GM21825 (cell line): ENCODE measurements around the gene FAM13A.
"Not testable (repeated sequence)": the region's sequence is repeated elsewhere in the genome, so short reads cannot be mapped to it uniquely, and the experiment has no call there.

ENCODE experiments used
- ATAC-seq: cut with Tn5 transposase; IDR thresholded peaks from one replicate; pipeline ENCODE4 v1.9.1; 2021; ENCODE audit warnings: mild to moderate bottlenecking, moderate library complexity; ENCODE audit not compliant: unreplicated experiment

Gene FAM13A

DNA sequence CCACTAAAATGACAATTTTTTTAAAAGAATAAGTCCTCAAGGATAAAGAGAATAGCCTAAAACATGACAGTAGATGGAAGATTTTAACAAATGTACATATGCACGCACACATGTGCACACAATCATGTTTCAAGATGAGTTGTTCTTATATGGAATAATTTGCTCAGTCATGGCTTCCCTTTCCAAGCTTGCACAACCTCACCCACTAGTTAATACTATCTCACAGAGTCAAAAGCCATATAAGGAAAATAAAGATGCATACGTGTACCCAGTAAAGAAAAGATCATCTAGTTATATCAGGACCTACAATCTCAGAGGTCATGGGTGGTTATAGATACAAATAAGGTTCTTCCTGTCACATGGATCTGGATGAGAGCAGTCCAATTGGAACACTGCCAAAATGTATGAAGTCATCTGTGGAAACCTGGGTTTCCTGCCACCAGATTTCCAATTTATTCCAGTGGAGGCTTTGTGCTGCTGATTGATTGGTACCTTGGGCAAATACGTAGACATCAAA is 56.1 kb downstream of the FAM13A start:
- no peak for ATAC-seq

- ATAC-seq, result no peak
Observed at GRCh38 chr4:89000382-89000781, 56.6 kb downstream of the FAM13A start.

DNA sequence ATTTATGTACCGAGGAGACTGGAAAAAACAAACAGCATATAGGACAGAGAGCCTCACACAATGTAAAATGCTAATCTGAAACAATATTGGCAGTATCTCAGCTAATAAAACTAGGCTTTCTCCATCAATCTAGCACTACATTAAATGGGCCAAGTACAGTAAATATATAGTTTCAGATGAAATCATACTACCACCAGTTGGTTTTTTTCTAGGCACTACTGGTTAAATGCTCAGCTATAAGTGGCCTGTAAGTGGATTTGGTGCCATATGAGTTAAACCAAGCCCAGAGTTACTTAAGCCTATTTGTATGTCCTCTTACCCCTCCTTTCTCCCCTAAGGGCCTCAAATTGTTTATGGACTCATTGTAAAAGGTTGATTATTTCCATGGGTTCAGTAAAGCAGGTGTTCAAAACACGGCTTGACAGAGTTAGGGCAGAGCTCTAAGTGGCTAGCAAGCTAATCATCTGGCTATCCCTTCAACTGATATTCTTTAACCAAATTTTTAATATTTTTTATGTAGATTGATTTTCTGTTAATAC is 57.5 kb downstream of the FAM13A start:
- ATAC-seq, result no peak

DNA sequence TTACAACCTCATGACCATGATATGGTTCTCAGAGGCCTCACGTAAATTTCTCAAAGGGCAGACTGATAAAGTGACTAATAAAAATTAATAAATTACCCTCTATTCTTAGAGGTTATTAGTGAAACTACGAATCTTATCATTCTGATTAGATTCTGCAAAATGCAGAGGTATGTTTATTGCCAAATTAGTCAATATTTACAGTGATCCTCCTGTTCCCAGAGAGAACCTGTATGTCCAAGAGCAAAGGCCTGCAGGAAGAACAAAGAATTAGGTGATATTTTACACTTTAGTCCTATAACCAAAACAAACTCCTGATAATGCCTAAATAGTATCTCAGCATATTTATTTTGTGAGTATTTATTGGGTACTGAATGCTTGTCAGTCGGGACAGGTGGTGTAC is 58.1 kb downstream of the FAM13A start:
- ATAC-seq, result no peak

DNA sequence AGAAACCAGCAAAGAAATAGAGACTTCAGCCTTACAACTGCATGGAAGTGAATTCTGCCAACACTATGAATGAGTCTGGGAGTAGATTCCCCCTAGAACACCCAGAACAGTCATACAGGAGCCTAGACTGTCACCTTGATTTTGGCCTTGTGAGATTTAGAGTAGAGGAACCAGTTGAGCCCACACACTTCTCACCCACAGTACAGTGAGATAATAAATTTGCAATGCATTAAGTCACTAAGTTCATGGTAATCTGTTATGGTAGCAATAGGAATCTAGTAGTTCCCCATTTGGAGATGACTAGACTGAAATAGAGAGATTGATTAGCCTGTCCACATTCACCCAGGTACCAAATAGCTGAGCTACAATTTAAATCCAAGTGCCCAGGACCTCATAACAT is 59.0 kb downstream of the FAM13A start:
- no peak for ATAC-seq

DNA sequence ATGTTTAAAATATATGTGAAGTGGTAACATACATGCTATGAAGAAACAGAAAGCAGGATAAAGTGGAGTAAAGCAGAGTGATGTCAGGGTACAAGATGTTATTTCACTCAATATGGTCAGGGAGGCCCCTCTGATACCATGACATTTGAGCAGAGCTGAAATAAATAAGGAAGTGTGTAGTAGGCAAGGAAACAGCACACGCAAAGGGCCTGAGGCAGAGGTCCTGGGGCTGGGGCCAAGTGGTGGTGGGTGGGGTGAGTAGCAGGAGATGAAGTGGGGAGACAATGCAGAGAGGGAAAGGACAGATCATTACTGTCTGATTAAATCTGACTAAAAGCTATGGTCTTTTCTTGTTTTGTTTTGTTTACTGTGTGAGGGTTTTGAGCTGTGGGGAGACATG is 61.1 kb downstream of the FAM13A start:
- ATAC-seq, result no peak

DNA sequence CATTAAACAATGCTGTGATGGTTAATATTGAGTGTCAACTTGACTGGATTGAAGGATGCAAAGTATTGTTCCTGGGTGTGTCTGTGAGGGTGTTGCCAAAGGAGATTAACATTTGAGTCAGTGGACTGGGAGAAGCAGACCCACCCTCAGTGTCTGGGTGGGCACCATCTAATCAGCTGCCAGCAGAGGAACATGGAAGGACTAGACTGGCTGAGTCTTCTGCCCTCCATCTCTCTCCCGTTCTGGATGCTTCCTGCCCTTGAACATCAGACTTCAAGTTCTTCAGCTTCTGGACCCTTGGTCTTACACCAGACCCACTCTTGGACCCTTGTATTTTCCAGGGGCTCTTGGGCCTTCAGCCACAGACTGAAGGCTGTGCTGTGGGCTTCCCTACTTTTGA is 61.7 kb downstream of the FAM13A start:
- ATAC-seq, result not testable (repeated sequence)

GRCh38 chr4:88993246-88993645 is 63.7 kb downstream of the FAM13A start:
- no peak for ATAC-seq

DNA sequence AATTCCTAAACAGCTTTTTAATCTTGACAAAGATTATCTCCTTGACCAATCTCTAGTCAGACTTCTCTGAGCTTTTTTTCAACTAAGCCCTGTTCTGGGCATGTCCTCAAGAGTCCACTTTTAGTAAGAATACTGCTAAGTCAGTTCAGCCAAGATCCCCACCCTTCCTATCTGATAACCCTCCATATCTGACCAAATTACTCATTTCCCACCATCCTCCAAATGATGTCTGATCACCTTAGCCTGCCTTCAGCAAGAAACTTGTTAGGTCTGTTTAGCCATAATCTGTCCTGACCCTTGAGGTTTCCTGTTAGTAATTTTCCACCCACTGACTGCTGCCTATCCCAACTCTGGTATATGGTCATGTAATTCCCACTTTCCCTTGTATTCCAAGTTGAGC is 65.2 kb downstream of the FAM13A start:
- ATAC-seq, result no peak

GRCh38 chr4:88989990-88990389 is 67.0 kb downstream of the FAM13A start:
- ATAC-seq, result no peak

- no peak for ATAC-seq
Observed at GRCh38 chr4:88985088-88985773, 71.8 kb downstream of the FAM13A start.

- ATAC-seq, result no peak
Observed at GRCh38 chr4:88982757-88983156, 74.2 kb downstream of the FAM13A start.

DNA sequence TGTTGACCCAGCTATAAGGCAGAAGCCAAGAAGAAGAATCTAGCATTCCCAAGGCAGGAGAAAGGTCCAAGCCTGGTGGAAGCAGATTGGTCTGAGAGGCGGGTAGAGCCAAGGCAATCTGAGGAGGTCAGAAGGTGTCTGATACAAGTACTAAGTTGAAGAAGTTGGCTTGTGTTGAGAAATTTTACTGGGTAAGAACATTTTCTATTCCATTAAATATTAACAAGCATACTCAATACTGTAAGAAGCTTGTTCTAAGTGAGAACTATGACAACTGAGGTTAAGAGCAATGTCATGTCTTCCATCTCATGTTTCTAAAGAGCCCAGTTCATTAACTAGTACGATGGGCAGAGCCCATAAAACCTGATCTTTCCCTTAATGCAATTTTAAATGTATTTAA is 75.0 kb downstream of the FAM13A start:
- peak; percentile 75 for ATAC-seq

DNA sequence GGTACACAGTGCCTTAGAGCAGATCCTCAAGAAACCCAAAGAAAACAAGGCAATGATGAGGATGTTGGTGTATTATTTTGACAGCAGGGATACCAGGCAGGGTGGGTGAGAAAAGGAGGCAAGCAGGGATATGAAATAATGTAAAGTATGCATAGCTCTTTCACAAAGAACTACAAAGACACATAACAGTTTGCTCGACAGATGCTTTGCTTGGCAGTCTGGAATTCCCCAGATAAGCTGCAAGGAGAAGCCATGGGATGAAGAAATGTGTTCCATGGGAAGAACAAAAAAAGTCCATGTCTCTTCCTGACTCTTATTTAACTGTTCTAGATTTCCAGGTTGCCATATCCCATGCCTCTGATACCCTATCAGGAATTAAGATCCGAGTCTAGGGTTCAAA is 75.4 kb downstream of the FAM13A start:
- no peak for ATAC-seq

- ATAC-seq, result no peak
Observed at GRCh38 chr4:88979276-88979675, 77.7 kb downstream of the FAM13A start.

DNA sequence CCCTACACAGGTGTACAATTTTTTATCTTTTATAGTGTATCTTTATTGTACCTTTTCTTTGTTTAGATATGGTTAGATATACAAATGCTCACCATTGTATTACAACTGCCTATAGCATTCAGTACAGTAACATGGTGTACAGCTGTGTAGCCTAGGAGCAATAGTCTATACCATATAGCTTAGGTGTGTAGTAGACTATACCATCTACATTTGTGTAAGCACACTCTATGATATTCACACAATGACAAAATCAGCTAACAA is 80.3 kb downstream of the FAM13A start:
- ATAC-seq, result no peak

GRCh38 chr4:88975958-88976774 is 80.8 kb downstream of the FAM13A start:
- ATAC-seq, result no peak

DNA sequence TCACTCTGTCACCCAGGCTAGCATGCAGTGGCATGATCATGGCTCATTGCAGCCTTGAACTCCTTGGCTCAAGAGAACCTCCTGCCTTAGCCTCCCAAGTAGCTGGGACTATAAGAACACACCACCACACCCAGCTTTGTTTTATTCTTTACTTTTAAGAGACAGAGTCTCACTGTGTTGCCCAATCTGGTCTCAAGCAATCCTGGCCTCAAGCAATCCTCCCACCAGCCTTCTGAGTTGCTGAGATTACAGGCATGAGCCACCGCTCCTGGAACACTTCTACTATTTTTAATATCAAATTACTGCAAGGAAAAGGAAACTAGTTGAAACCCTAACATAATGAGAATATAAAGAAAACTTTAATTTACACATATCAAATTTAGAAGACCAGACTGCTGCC is 85.4 kb downstream of the FAM13A start:
- ATAC-seq, result no peak

- ATAC-seq, result no peak
Observed at GRCh38 chr4:88969746-88970145, 87.2 kb downstream of the FAM13A start.

GRCh38 chr4:88969271-88969670 is 87.7 kb downstream of the FAM13A start:
- ATAC-seq, result no peak

- ATAC-seq, result no peak
Observed at GRCh38 chr4:88967883-88968331, 89.1 kb downstream of the FAM13A start.

DNA sequence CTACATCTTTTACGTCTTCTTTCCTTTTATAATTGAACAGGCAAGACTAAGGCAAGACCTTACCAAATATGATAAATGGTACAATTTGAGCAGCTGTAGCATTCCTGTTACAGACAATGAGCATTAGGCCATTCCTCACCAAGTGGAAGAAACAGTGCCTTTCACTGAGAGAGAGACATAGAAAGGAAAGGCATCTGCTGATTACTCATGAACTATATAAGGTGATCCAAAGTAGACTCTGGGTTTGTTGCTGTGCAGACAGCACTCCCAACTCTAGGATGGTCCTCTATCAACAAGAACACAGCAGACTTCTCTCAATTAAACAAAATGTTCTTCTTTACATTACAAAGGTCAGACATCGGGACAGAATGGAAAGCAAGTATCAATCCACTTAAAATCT is 91.9 kb downstream of the FAM13A start:
- ATAC-seq, result no peak
